Measurements from ENCODE around the gene TSR3.
A peak's percentile ranks its signal among the peaks of the same experiment; 100 is the strongest.

TSR3 gene

DNA sequence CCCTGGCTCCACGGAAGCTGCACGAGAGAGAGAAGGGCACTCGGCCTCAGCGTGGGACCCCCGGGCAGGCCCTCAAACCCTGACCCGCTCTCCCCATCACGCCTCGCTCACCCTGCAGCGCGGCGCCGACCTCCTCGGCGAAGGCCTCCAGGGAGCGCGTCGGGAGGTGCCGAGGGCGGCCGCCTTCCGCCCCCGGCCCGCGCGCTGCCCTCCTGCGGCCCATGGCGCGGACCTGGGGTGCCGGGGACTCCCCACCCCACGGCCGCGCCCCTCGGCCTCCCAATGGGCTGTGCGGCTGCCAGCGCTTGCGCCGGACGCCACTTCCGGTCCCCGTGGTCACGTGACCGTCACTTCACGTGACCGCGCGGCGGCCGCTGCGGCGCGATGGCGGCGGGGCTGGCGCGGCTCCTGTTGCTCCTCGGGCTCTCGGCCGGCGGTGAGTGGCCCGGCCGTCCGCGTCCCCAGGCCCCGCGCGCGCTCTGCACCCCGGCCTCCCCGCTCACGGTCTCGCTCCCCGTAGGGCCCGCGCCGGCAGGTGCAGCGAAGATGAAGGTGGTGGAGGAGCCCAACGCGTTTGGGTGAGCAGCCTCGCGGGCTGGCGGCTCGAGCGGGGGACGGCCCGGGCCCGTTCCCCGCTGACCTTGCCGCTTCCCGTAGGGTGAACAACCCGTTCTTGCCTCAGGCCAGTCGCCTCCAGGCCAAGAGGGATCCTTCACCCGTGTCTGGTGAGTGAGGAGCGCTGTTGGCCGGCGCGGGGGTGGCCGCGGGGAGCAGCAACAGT, at the start of gene TSR3, which contains the start of gene GNPTG:
TSR3 (minus strand) TSS at position 297 of the 781 bp plus-strand sequence; CDS start at position 223, 74 bp downstream.
GNPTG (plus strand) TSS at position 350 of the 781 bp plus-strand sequence; CDS start at position 385, 35 bp downstream.
- TF ChIP-seq, protein P1, sequence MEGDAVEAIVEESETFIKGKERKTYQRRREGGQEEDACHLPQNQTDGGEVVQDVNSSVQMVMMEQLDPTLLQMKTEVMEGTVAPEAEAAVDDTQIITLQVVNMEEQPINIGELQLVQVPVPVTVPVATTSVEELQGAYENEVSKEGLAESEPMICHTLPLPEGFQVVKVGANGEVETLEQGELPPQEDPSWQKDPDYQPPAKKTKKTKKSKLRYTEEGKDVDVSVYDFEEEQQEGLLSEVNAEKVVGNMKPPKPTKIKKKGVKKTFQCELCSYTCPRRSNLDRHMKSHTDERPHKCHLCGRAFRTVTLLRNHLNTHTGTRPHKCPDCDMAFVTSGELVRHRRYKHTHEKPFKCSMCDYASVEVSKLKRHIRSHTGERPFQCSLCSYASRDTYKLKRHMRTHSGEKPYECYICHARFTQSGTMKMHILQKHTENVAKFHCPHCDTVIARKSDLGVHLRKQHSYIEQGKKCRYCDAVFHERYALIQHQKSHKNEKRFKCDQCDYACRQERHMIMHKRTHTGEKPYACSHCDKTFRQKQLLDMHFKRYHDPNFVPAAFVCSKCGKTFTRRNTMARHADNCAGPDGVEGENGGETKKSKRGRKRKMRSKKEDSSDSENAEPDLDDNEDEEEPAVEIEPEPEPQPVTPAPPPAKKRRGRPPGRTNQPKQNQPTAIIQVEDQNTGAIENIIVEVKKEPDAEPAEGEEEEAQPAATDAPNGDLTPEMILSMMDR (IDR thresholded peaks at IDR 0.05) = no peak
- no peak for TF ChIP-seq ZFX (IDR thresholded peaks at IDR 0.05; ENCODE audit: borderline replicate concordance)
- peak within 1 kb of the TSS; percentile 52 for H3K27ac ChIP-seq

DNA sequence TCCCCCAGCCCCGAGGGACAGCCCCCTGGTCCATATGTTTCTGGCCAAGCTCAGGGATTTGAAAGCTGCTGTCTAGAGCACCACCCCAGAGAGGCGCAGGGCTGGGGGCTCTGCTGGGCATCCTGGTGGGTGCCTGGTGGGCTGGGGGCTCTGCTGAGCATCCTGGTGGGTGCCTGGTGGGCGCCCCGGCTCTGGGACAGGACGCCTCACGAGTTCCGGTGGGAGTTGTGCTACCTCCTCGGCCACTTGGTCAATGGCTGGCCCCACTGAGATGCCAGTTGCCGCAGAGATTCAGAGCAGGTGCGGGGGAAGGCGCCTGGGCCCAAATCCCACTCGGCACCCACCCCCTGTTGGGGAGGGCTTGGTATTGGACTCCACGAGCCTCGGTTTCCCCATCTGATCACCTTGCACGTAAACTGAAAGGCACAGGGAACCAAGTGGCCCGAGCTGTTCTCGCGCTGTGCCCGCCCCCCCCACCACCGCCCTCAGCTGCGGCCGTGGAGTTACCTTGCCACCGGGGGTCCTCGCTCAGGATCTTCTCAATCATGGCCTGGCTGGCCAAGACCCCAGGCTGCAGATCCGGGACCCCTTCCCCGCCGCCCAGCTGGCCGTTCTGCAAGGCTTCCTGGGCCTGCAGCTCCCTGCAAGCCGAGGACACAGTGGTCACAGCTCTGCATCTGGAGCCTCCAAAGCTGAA, 49.5 kb upstream of the TSR3 start:
- no peak overlapping the region for H3K27ac ChIP-seq
- TF ChIP-seq, protein P1 (IDR thresholded peaks at IDR 0.05) = no peak

DNA sequence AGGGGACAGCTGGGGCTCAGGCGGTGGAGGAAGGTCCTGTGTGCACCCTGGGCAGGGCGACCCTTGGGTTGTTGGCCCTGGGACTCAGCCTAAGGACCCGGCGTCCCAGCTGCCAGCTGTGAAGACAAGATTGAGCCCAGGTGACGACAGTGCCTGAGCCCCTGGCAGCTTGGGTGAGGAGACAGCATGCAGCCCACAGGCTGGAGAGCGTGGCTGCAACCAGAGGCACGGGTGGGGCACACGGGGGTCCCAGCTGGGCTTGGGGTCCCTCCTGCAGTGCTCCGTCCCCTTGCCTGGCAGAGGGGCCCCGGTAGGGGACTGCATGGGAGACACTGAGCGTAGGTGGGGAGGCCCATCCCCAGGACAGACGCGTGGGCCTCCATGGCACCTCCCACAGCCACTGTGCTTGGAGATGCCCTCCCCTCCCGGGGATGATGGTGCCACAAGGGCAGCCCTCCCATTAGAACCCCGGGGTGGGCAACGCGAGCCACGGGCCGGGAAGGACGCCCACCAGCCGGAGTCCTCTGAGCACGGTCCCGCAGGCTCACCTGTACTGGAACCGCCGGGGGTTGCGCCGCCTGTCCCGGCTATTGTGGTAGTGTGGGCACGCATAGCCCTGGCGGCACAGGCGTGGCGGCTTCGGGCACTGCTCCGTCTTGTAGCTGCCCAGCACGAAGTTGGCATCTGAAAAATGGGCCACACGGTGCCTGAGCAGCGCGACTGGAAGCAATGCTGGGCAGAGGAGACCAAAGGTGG, 47.3 kb upstream of the TSR3 start:
- no peak overlapping the region for H3K27ac ChIP-seq
- TF ChIP-seq, protein P1 (IDR thresholded peaks at IDR 0.05) = no peak
- TF ChIP-seq ZFX (IDR thresholded peaks at IDR 0.05; ENCODE audit: borderline replicate concordance) = no peak

DNA sequence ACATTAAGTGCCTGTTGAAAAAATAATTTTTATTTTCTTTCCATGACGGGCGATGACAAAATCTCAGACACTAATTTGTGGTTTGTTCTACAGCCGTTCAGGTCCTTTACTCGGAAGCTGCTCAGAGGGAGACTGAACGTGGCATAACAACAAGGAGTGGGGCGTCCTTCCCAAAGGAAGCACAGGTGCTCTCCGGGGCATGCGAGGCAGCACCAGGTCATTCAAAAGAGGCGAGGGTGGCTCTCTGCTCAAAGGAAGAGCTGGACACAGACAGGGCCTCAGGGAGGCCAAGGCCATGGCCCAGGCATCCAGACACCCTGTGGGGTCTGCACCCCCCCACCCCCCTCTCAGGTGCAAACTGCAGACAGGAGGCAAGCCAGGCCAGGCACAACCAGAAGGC, 46.7 kb upstream of the TSR3 start:
- no peak for TF ChIP-seq ZFX (IDR thresholded peaks at IDR 0.05; ENCODE audit: borderline replicate concordance)
- TF ChIP-seq, protein P1 (IDR thresholded peaks at IDR 0.05) = no peak
- no peak overlapping the region for H3K27ac ChIP-seq

DNA sequence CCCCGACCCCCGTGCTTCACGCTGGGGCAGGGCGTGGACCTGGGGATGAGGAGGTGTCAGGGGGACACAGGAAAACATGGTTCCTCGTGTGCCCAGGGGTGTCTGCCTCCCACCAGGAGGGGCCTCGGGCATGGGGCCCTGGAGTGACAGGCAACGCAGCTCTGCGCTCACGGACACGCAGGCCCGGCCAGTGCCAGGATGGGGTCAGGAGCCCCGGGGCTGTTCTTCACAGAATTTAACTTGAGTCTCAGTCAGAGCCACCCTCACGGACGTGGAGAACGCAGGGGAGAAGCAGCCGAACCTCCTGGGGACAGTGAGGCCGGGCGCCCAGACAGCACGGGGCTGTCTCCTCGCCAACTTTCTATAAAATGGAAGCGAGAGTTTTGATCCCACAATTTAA, 46.1 kb upstream of the TSR3 start:
- TF ChIP-seq, protein P1 (IDR thresholded peaks at IDR 0.05) = no peak
- TF ChIP-seq ZFX (IDR thresholded peaks at IDR 0.05; ENCODE audit: borderline replicate concordance) = no peak
- no peak overlapping the region for H3K27ac ChIP-seq

DNA sequence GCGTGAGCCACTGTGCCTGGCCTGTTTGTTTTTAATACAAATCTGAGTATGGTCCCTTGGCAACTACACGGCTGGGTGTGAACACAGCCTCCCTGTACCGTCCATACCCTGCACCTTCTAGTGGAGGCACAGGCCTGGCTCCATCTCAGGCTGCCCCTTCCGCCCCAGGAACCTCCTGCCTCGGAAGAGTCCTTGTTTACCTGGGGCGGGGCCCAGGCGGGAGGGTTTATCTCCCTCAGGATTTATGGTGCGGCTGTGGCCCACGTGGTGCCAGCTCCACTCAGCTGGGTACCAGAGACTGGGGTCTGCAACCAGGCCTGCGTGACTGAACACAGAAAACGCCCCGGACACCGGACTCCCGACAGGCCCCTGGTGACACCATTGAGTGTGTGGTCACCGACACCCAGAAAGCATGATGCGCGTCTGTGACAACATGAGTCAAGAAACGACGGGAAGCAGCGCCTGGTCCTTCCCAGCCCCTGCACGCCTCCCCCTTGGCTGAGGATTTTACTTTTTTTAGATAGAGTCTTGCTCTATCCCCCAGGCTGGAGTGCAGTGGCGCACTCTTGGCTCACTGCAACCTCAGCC, 43.9 kb upstream of the TSR3 start:
- no peak overlapping the region for H3K27ac ChIP-seq
- TF ChIP-seq, protein P1 (IDR thresholded peaks at IDR 0.05) = no peak
- TF ChIP-seq ZFX (IDR thresholded peaks at IDR 0.05; ENCODE audit: borderline replicate concordance) = no peak

Data from 22Rv1 (cell line).